HG03439 (cell line): Measurements from ENCODE around the gene KCNJ18.
"Not testable (repeated sequence)": the region's sequence is repeated elsewhere in the genome, so short reads cannot be mapped to it uniquely, and the experiment has no call there.

ENCODE experiments used
- ATAC-seq: cut with Tn5 transposase; IDR thresholded peaks from one replicate; pipeline ENCODE4 v1.9.1; 2021; ENCODE audit warnings: mild to moderate bottlenecking, moderate library complexity; ENCODE audit not compliant: unreplicated experiment

KCNJ18 gene

GRCh38 chr17:21691883-21692703 is at the start of gene KCNJ18:
TSS of gene KCNJ18 (plus strand) at chr17:21692523. CDS start at chr17:21702787, 10,264 bp downstream.
- not testable (repeated sequence) for ATAC-seq

DNA sequence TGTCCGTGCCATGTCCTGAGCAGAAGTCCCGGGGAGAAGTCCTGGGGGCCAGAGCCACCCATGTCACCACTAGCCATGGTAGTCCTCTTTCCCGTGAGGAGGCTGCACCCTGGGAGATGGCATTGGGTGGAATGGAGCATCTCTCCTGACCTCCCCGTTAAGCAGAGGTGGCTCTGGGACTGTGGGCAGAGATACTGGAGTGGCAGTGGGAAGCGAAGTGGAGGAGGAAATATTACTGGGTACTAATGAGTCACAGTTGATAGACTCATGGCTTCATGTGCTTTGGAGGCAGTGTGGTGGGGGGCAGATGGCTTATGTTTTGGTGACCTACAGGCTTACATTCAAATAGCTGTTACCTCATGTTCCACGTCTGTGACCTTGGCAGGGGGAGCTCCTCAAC is 44.2 kb upstream of the KCNJ18 start:
- not testable (repeated sequence) for ATAC-seq

GRCh38 chr17:21650043-21650442 is 42.3 kb upstream of the KCNJ18 start:
- not testable (repeated sequence) for ATAC-seq

GRCh38 chr17:21652049-21652448 is 40.3 kb upstream of the KCNJ18 start:
- not testable (repeated sequence) for ATAC-seq

- ATAC-seq, result not testable (repeated sequence)
Measured at GRCh38 chr17:21653211-21653610, 39.1 kb upstream of the KCNJ18 start.

- not testable (repeated sequence) for ATAC-seq
Measured at GRCh38 chr17:21656518-21657309, 35.6 kb upstream of the KCNJ18 start.

- not testable (repeated sequence) for ATAC-seq
Measured at GRCh38 chr17:21659635-21660034, 32.7 kb upstream of the KCNJ18 start.

GRCh38 chr17:21661455-21661854 is 30.9 kb upstream of the KCNJ18 start:
- not testable (repeated sequence) for ATAC-seq

- ATAC-seq, result not testable (repeated sequence)
Measured at GRCh38 chr17:21663166-21663565, 29.2 kb upstream of the KCNJ18 start.

DNA sequence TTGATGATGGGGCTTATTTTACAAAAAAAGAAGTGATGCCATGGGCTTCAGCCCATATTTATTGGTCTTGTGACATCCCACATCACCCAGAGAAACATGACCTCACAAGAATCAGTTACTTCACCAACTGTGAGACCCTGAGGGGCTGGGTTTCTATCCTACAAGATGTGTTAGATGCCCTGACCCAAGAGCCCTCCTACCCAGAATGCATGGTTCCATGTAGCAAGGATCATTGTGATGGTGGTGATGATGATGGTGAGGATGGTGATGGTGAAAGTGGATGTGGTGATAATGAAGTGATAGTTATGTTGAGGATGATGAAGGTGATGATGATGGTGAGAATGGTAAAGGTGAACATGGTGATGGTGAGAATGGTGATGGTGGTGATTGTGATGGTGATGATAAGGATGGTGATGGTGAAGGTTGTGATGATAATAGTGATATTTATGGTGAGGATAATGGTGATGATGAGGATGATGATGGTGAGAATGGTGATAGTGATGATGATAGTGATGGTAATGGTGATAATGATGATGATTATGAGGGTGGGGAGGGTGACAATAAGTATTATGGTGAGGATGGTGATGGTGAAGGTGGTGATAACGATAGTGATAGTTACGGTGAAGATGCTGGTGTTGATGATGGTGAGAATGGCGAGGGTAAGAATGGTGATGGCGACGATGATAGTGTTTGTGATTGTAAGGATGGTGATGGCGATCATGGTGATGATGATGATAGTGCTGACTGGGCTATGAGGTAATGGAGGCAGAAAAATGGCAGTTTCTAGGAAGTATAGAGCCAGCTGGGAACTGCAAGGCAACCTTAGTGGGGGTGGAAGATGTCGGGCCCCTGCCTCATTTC is 28.5 kb upstream of the KCNJ18 start:
- not testable (repeated sequence) for ATAC-seq

- not testable (repeated sequence) for ATAC-seq
Measured at GRCh38 chr17:21665171-21665570, 27.2 kb upstream of the KCNJ18 start.

GRCh38 chr17:21665935-21666493 is 26.3 kb upstream of the KCNJ18 start:
- ATAC-seq, result not testable (repeated sequence)

DNA sequence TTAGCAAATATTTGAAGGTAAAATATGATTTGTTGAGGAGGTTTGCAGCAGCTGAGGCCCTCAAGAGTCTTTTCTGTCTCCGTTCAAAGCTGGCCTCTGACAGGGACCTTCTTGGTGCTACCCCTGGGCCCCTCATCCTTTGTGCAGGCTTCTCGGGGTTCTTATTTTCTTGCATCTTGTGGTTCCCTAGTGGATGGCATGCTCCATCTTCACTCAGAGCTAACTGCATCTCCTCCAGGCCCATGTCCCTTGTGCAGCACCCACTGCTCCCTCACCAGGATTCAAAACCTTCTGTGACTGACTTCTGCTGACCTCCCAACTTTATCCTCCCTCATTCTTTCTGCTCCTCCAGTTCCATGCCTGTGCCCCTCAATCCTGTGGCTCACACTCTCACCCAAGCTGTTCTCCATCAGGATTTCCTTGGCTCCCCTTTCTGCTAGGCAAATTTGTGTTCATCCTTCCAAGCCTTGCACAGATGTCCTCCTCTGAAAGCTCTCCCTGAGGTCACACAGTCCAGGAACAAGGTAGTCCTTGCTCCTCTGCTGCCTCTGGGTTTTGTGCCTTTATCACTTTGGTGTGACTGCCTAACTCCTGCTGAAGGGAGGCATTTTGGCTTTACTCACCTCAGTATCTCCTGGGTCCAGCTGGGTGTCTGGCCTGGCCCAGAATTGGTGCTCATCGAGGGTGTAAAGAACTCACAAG is 25.5 kb upstream of the KCNJ18 start:
- not testable (repeated sequence) for ATAC-seq

DNA sequence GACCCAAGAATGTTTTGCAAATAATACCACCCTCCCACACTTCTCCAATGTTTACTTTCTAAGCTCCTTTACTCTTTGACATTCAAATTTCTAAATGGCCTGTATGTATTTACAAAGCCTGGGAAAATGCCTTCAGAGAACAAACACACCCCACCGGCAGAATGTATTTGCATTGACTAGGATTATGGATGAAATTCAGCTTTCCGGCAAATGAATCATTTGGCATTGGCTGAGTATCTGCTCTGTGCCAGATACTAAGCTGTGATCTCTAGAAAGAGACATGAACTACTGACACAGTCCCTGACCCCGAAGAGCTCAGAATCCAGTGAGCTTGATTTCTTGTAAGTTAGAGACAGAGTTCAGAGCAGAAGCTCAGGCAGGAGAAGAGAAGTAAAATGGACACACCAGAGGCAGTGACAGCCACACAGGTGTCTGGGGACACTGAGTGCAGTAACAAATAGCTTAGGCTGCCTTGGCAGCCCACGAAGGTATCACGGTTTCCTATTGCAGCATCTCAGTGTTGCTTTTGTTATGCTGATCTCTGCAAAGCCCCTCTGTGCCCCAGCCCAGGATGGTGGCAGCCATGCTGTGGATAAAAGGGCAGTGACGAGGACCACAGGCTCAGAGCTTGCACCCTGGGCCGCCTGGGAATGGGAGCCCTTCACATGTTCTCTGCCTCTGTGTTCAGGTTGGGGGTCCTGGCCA is 24.8 kb upstream of the KCNJ18 start:
- not testable (repeated sequence) for ATAC-seq

DNA sequence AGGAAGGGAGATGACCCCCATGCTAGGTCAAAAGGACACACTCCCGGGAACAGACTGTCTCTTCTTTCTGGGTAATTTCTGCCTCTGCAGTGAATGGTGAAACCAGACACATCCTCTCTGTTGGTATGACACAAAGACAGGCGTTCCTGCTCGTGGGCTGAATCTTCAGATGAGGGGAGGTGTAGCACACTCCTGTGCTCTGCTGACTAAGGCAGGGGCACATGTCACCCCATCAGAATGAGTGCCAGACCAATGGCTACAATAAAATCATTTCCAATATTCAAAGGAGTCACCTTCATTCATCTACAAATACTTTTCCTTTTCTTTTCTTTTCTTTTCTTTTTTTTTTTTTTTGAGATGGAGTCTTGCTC is 24.2 kb upstream of the KCNJ18 start:
- not testable (repeated sequence) for ATAC-seq

- ATAC-seq, result not testable (repeated sequence)
Measured at GRCh38 chr17:21668746-21669508, 23.4 kb upstream of the KCNJ18 start.

DNA sequence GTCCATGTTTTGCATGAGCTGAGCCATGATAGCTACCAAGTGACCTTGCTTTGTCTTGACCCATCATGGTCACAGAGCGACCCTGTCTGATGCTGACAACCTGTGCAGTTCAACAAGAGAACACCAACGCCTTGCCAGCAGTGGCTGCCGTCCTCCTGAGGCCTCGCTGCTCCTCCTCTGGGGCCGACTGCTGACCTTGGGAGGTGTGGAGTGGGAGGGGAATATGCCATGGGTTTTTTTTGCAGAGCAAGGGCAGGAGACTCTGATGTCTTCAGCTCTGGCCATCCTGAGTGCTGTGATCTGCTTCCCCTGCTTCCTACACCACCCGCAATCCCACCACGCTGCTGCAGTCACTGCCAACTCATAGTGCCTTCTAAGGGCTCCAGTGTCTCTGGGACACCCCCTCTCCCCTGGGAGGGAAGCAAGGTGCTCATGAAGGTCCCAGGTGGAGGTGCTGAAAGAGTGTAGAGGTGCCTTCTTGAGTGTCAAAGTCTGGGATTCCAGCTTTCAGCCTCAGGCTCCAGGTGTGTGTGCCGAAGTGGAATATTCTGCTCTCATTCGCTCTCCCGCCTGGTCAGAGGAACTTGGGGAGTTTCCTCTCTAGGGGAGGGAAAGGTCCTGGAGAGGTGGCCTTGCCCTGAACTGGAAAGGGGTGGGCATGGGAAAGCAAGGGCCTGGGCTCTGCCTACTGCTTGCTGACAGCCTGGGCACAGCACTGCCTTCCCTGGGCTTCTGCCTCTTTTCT is 22.5 kb upstream of the KCNJ18 start:
- not testable (repeated sequence) for ATAC-seq
